H1 (cell line): Measurements from ENCODE around the gene RABGAP1. TPM values are rescaled to one million over a fixed set of nuclear protein-coding genes. Genes with fewer than 3 reads are reported as not detected.

Source experiments
- CTCF ChIA-PET: fragments of 300-600 bp; sonication (Branson Sonifier 250); formaldehyde crosslinking; loops from one replicate; lab custom pipeline; 2021; ENCODE audit not compliant: partially characterized antibody; lab: Charles Lee
- POLR2A ChIA-PET: fragments of 300-600 bp; sonication (Branson Sonifier 250); formaldehyde crosslinking; loops from one replicate; lab custom pipeline; 2021; ENCODE audit warnings: inconsistent platforms; ENCODE audit not compliant: partially characterized antibody; lab: Charles Lee
- DNase-seq, 2 experiments: peaks; one replicate each; pipeline versions ENCODE4 v3.0.0 to v3.0.0-alpha.2; 2010 to 2022; ENCODE audit warnings: low spot score in 2 of 2, low read depth in 1 of 2, mixed read lengths in 1 of 2
- FAIRE-seq: peaks from 2 replicates; lab custom pipeline; 2011; peaks lifted over from hg19 to GRCh38; lab: Jason Lieb, UNC
- H2AFZ ChIP-seq: 2 replicates; pipeline ENCODE4 v1.8.1; 2012; ENCODE audit warnings: low read length, inconsistent platforms
- H2AK5ac ChIP-seq: 2 replicates; pipeline ENCODE4 v1.6.1; 2013; ENCODE audit warnings: low read depth, low read length
- H2BK120ac ChIP-seq: replicated peaks from 2 replicates; pipeline ENCODE3; 2013; ENCODE audit warnings: low read depth, low read length, inconsistent platforms
- H2BK12ac ChIP-seq: 2 replicates; pipeline ENCODE4 v1.6.1; 2013; ENCODE audit warnings: low read depth, low read length
- H2BK15ac ChIP-seq: 2 replicates; pipeline ENCODE4 v1.6.1; 2013; ENCODE audit warnings: low read length
- H2BK20ac ChIP-seq: 2 replicates; pipeline ENCODE4 v1.6.1; 2013; ENCODE audit warnings: low read length
- H2BK5ac ChIP-seq: 2 replicates; pipeline ENCODE4 v1.6.1; 2013; ENCODE audit warnings: low read depth, low read length
- H3K14ac ChIP-seq: 2 replicates; pipeline ENCODE4 v1.6.1; 2013; ENCODE audit warnings: inconsistent platforms; ENCODE audit not compliant: insufficient read length
- H3K18ac ChIP-seq: 2 replicates; pipeline ENCODE4 v1.6.1; 2013; ENCODE audit warnings: low read length; ENCODE audit errors: extremely low read depth
- H3K23ac ChIP-seq: 2 replicates; pipeline ENCODE4 v1.6.1; 2013; ENCODE audit warnings: inconsistent platforms; ENCODE audit not compliant: insufficient read length
- H3K23me2 ChIP-seq: 2 replicates; pipeline ENCODE4 v1.6.1; 2013; ENCODE audit warnings: low read depth, low read length
- H3K27ac ChIP-seq: 2 replicates; pipeline ENCODE4 v1.6.1; 2011; ENCODE audit warnings: low read depth, low read length, inconsistent platforms
- H3K27me3 ChIP-seq, 4 experiments: replicated peaks in 1 of 4; 1 replicate in 1 of 4; 2 replicates in 3 of 4; pipeline versions ENCODE4 v1.6.1 to v1.8.1; 2011 to 2013; ENCODE audit warnings: low read length in 3 of 4, mild to moderate bottlenecking in 3 of 4, inconsistent platforms in 2 of 4, mixed read lengths in 2 of 4, moderate library complexity in 1 of 4; ENCODE audit not compliant: control insufficient read depth in 3 of 4, insufficient read depth in 3 of 4; ENCODE audit errors: extremely low read depth in 1 of 4
- H3K36me3 ChIP-seq, 4 experiments: 2 replicates each; pipeline versions ENCODE4 v1.6.1 to v1.8.1; 2011 to 2013; ENCODE audit warnings: mild to moderate bottlenecking in 4 of 4, low read length in 3 of 4, moderate library complexity in 2 of 4, control low read depth in 1 of 4, inconsistent platforms in 1 of 4; ENCODE audit not compliant: insufficient read depth in 4 of 4, control insufficient read depth in 2 of 4
- H3K4ac ChIP-seq: replicated peaks from 2 replicates; pipeline ENCODE3; 2013; ENCODE audit warnings: low read length, low read depth, mixed read lengths, inconsistent platforms; ENCODE audit not compliant: insufficient read length
- H3K4me1 ChIP-seq, 4 experiments: replicated peaks in 1 of 4; 1 replicate in 1 of 4; 2 replicates in 3 of 4; pipeline versions ENCODE4 v1.6.1 to v1.8.1; 2011 to 2013; ENCODE audit warnings: low read length in 3 of 4, inconsistent platforms in 2 of 4, mixed read lengths in 1 of 4; ENCODE audit not compliant: insufficient read depth in 4 of 4, control insufficient read depth in 3 of 4
- H3K4me2 ChIP-seq, 2 experiments: 2 replicates each; pipeline versions ENCODE4 v1.6.1 to v1.8.1; 2011 to 2013; ENCODE audit warnings: low read depth in 2 of 2, low read length in 2 of 2, control low read depth in 1 of 2, inconsistent platforms in 1 of 2, mild to moderate bottlenecking in 1 of 2; ENCODE audit not compliant: insufficient read depth in 1 of 2
- H3K4me3 ChIP-seq, 4 experiments: fragments of 200-600, 300-600 bp in 1 of 4; sonication (generic), shearing (Covaris generic), sonication (Bioruptor Twin) in 1 of 4; 2 replicates each; pipeline versions ENCODE4 v1.5.1 to v1.8.1; 2011 to 2016; ENCODE audit warnings: low read length in 4 of 4, low read depth in 3 of 4, control low read depth in 2 of 4, inconsistent platforms in 2 of 4, mild to moderate bottlenecking in 2 of 4, mixed read lengths in 1 of 4, moderate library complexity in 1 of 4; ENCODE audit not compliant: insufficient read depth in 2 of 4; ENCODE audit errors: extremely low read depth in 1 of 4
- H3K56ac ChIP-seq: replicated peaks from 2 replicates; pipeline ENCODE3; 2013; ENCODE audit warnings: low read depth, mild to moderate bottlenecking, mixed read lengths, low read length, inconsistent platforms; ENCODE audit not compliant: insufficient read length
- H3K79me1 ChIP-seq: 2 replicates; pipeline ENCODE4 v1.6.1; 2013; ENCODE audit warnings: low read depth, low read length, control low read depth
- H3K79me2 ChIP-seq, 2 experiments: 2 replicates each; pipeline versions ENCODE4 v1.6.1 to v1.8.1; 2012 to 2013; ENCODE audit warnings: low read length in 2 of 2, mild to moderate bottlenecking in 2 of 2, inconsistent platforms in 1 of 2; ENCODE audit not compliant: insufficient read depth in 2 of 2, control insufficient read depth in 1 of 2
- H3K9ac ChIP-seq, 4 experiments: replicated peaks in 1 of 4; 1 replicate in 1 of 4; 2 replicates in 3 of 4; pipeline versions ENCODE4 v1.6.1 to v1.8.1; 2011 to 2013; ENCODE audit warnings: low read depth in 3 of 4, low read length in 3 of 4, control low read depth in 2 of 4, mild to moderate bottlenecking in 2 of 4, moderate library complexity in 2 of 4, inconsistent platforms in 1 of 4; ENCODE audit errors: extremely low read depth in 1 of 4
- H3K9me3 ChIP-seq, 2 experiments: 2 replicates each; pipeline versions ENCODE4 v1.6.1 to v1.8.1; 2012 to 2013; ENCODE audit warnings: mild to moderate bottlenecking in 2 of 2, moderate library complexity in 2 of 2, control low read depth in 1 of 2, inconsistent platforms in 1 of 2, low read depth in 1 of 2, low read length in 1 of 2, mixed read lengths in 1 of 2; ENCODE audit not compliant: insufficient read depth in 2 of 2
- H4K20me1 ChIP-seq, 2 experiments: replicated peaks in 1 of 2; 2 replicates each; pipeline versions ENCODE3 to v1.8.1; 2011 to 2013; ENCODE audit warnings: inconsistent platforms in 2 of 2, low read length in 2 of 2, mild to moderate bottlenecking in 1 of 2; ENCODE audit not compliant: insufficient read depth in 2 of 2, control insufficient read depth in 1 of 2
- H4K5ac ChIP-seq: 2 replicates; pipeline ENCODE4 v1.6.1; 2013; ENCODE audit warnings: low read length, low read depth, mixed read lengths, inconsistent platforms; ENCODE audit not compliant: insufficient read length
- H4K8ac ChIP-seq: 2 replicates; pipeline ENCODE4 v1.8.0; 2013; ENCODE audit warnings: mild to moderate bottlenecking, moderate library complexity, low read length, inconsistent platforms; ENCODE audit not compliant: insufficient read depth; ENCODE audit errors: extremely low read depth
- H4K91ac ChIP-seq: replicated peaks from 2 replicates; pipeline ENCODE3; 2013; ENCODE audit warnings: low read length, mixed read lengths, inconsistent platforms; ENCODE audit not compliant: insufficient read length
- CHD1 ChIP-seq: IDR thresholded peaks from 2 replicates; pipeline ENCODE4 v1.6.1; 2012; ENCODE audit warnings: low read depth, low read length, improper control_type of control experiment
- POLR2A ChIP-seq, 2 experiments: IDR thresholded peaks; 1 replicate in 1 of 2; 2 replicates in 1 of 2; pipeline ENCODE4 v1.6.1; 2011; ENCODE audit warnings: low read depth in 2 of 2, low read length in 2 of 2, mild to moderate bottlenecking in 2 of 2; ENCODE audit errors: control extremely low read depth in 1 of 2
- WGBS, 2 experiments: shearing (Covaris generic) in 1 of 2; methylation state at CpG; one replicate each; pipeline versions ENCODE4 v1.1.6 to v1.1.7; 2013 to 2015; ENCODE audit warnings: low lambda C conversion rate in 2 of 2, mixed read lengths in 2 of 2, inconsistent platforms in 1 of 2, low coverage in 1 of 2, missing lambda C conversion rate in 1 of 2; ENCODE audit not compliant: insufficient replicate concordance in 2 of 2, insufficient coverage in 1 of 2, insufficient read length in 1 of 2; ENCODE audit errors: extremely low coverage in 1 of 2, missing lambda C conversion rate in 1 of 2; 5-methylcytosine and 5-hydroxymethylcytosine counted together
- polyA plus RNA-seq, 7 experiments: library from polyadenylated mRNA; depleted of rRNA in 3 of 7; stranded (reverse) in 5 of 7; unstranded in 2 of 7; fragments of >200 nt in 5 of 7; fragments of 200-250 nt in 2 of 7; gene quantifications; 1 replicate in 5 of 7; 2 replicates in 1 of 7; 4 replicates in 1 of 7; pipeline versions ENCODE4 v1.2.1 to v1.2.3, GENCODE V29; 2011 to 2013; ENCODE audit warnings: missing spikeins in 2 of 7, mixed read lengths in 2 of 7
- total RNA-seq: library from RNA; stranded (reverse); fragmentation: NEBNext Ultra II Directional; extraction: Animal tissue kit (Norgen Biotek cat#: 25700); gene quantifications from 2 replicates; pipeline ENCODE4 v1.2.1, GENCODE V29; 2021

Gene RABGAP1
- total and polyA plus RNA-seq, 2 of the 8 experiments (the other 6 are each of a cell fraction or from before 2014, with no cell fraction given): 15.7 to 38.3 TPM

- H3K56ac ChIP-seq: no peak overlapping the region
- H3K23me2 ChIP-seq: no peaks in the 10 kb centered on the region
- no peak overlapping the region for H4K5ac ChIP-seq
- no peaks in the 10 kb centered on the region for H4K20me1 ChIP-seq
- WGBS, 2 experiments: 100% methylated on average over 1 of the region's 1 CpG; no CpG with 5 or more reads in 1 of the 2 experiments
- no peak overlapping the region for H3K4ac ChIP-seq
- H3K4me2 ChIP-seq: no peak overlapping the region
- H2BK20ac ChIP-seq: no peak overlapping the region
- no peaks in the 10 kb centered on the region for H3K27me3 ChIP-seq
- no peak overlapping the region for H3K9ac ChIP-seq
- H2BK5ac ChIP-seq: no peak overlapping the region
- H3K79me2 ChIP-seq: no peaks in the 10 kb centered on the region
- H2BK120ac ChIP-seq: no peak overlapping the region
- no peak overlapping the region for H2AK5ac ChIP-seq
- no peak for FAIRE-seq
- H3K27ac ChIP-seq: no peak overlapping the region
- H3K4me3 ChIP-seq: no peak overlapping the region
- no peak overlapping the region for H3K23ac ChIP-seq
- CTCF ChIA-PET: interaction anchor here (0.6 to 6.3 kb wide), 8 partner anchors 9 to 270 kb away, joined by 3 to 53 read pairs (median 4); no protein-coding TSS in a partner anchor
- DNase-seq: no peak
- no peak overlapping the region for H3K18ac ChIP-seq
- POLR2A ChIA-PET: interaction anchor here (1.7 kb wide), 1 partner anchor 8 kb away, joined by 3 read pairs; no protein-coding TSS in a partner anchor
- H4K8ac ChIP-seq: no peak overlapping the region
- H2AFZ ChIP-seq: no peak overlapping the region
- no peak overlapping the region for H2BK12ac ChIP-seq
- 0 out of 2 replicates have a peak, but pooled peaks cover 2% of the 10 kb centered on the region for H3K79me1 ChIP-seq
- no peak overlapping the region for H3K14ac ChIP-seq
- H3K36me3 ChIP-seq: peaks cover 6 to 22% (median 11%) of the 10 kb centered on the region in 4 experiments; a peak in 7 of 8 replicates
- no peaks in the 10 kb centered on the region for H3K9me3 ChIP-seq
- H3K4me1 ChIP-seq: peaks cover 0 to 5% (median 2%) of the 10 kb centered on the region in 4 experiments; a peak in 3 of 7 replicates
- H4K91ac ChIP-seq: no peak overlapping the region
- no peak overlapping the region for H2BK15ac ChIP-seq
- TF ChIP-seq CHD1: no peak
- no peak for TF ChIP-seq POLR2A (IDR thresholded peaks at IDR 0.05; ENCODE audit: control extremely low read depth in 1 of 2, low read depth in 2 of 2, low read length in 2 of 2)
Measured at GRCh38 chr9:123084256-123084655, 143.4 kb downstream of the RABGAP1 start.
